HepG2 (cell line): Measurements from ENCODE around the gene APBB2. TPM values are rescaled to one million over a fixed set of nuclear protein-coding genes. Genes with fewer than 3 reads are reported as not detected.

Experiments used
- ATAC-seq: fragments of 200-7000 bp; cut with Tn5 transposase; 3 replicates; pipeline ENCODE4 v1.9.1; 2020; ENCODE audit warnings: mild to moderate bottlenecking, moderate library complexity
- BruUV-seq: library from RNA; stranded (reverse); fragments of 400-500 nt; replicated peaks from 2 replicates; lab custom pipeline; 2021; lab: Mats Ljungman, UMichigan
- CTCF ChIA-PET: fragments of 300-600 bp; formaldehyde crosslinking; extraction: SDS; loops from one replicate; lab custom pipeline; 2021; ENCODE audit warnings: low total read pairs, inconsistent platforms, low intra/inter-chr PET ratio; lab: Yijun Ruan, JAX
- POLR2A ChIA-PET: fragments of 350-600 bp; sonication (Branson Sonifier 250); formaldehyde crosslinking; loops from one replicate; lab custom pipeline; 2020; ENCODE audit warnings: antibody characterized with exemption, inconsistent platforms; lab: Yijun Ruan, JAX
- DNase-seq: peaks from one replicate; pipeline ENCODE4 v3.0.0-alpha.2; 2015; ENCODE audit warnings: low spot score
- FAIRE-seq: peaks from 3 replicates; lab custom pipeline; 2011; peaks lifted over from hg19 to GRCh38; lab: Jason Lieb, UNC
- H2AFZ ChIP-seq: one replicate; pipeline ENCODE4 v1.6.1; 2011; ENCODE audit warnings: low read length, inconsistent platforms
- H3K27ac ChIP-seq: fragments of 300-600 bp; 3 replicates; pipeline ENCODE4 v1.8.0; 2011; ENCODE audit warnings: mixed run types, mild to moderate bottlenecking, mixed read lengths, low read length, inconsistent platforms; ENCODE audit not compliant: insufficient read depth; ENCODE audit errors: extremely low read length
- H3K27me3 ChIP-seq, 2 experiments: fragments of 200-600 bp in 1 of 2; 2 replicates in 1 of 2; 3 replicates in 1 of 2; pipeline versions ENCODE4 v1.6.0 to v1.8.0; 2011; ENCODE audit warnings: low read length in 2 of 2, mild to moderate bottlenecking in 2 of 2, moderate library complexity in 2 of 2, inconsistent platforms in 1 of 2; ENCODE audit not compliant: insufficient read depth in 2 of 2, control insufficient read depth in 1 of 2
- H3K36me3 ChIP-seq, 2 experiments: fragments of 200-600 bp in 1 of 2; replicated peaks in 1 of 2; 2 replicates in 1 of 2; 3 replicates in 1 of 2; pipeline versions ENCODE4 v1.5.1 to v1.8.0; 2011; ENCODE audit warnings: low read length in 2 of 2, inconsistent platforms in 1 of 2; ENCODE audit not compliant: insufficient read depth in 2 of 2, control insufficient read depth in 1 of 2
- H3K4me1 ChIP-seq: 2 replicates; pipeline ENCODE4 v1.5.1; 2012; ENCODE audit warnings: low read length, inconsistent platforms; ENCODE audit not compliant: insufficient read depth
- H3K4me2 ChIP-seq: 2 replicates; pipeline ENCODE4 v1.6.0; 2011; ENCODE audit warnings: low read depth, low read length, inconsistent platforms
- H3K4me3 ChIP-seq, 3 experiments: fragments of 200-600 bp in 1 of 3; sonication (generic), shearing (Covaris generic) in 1 of 3; replicated peaks in 1 of 3; 2 replicates each; pipeline ENCODE4 v1.5.1; 2011 to 2016; ENCODE audit warnings: low read length in 3 of 3, inconsistent platforms in 2 of 3, low read depth in 2 of 3, mild to moderate bottlenecking in 2 of 3, control low read depth in 1 of 3, mixed read lengths in 1 of 3; ENCODE audit not compliant: insufficient read depth in 1 of 3
- H3K79me2 ChIP-seq: one replicate; pipeline ENCODE4 v1.6.1; 2011; ENCODE audit warnings: low read length, inconsistent platforms; ENCODE audit not compliant: insufficient read depth
- H3K9ac ChIP-seq: 2 replicates; pipeline ENCODE4 v1.6.0; 2011; ENCODE audit warnings: mild to moderate bottlenecking, low read depth, low read length, inconsistent platforms; ENCODE audit not compliant: insufficient read depth
- H3K9me3 ChIP-seq: 2 replicates; pipeline ENCODE4 v1.5.1; 2012; ENCODE audit warnings: mild to moderate bottlenecking, low read length
- H4K20me1 ChIP-seq: 2 replicates; pipeline ENCODE4 v1.6.0; 2011; ENCODE audit warnings: inconsistent platforms, mild to moderate bottlenecking, low read length, moderate library complexity; ENCODE audit not compliant: insufficient read depth
- DMAP1 ChIP-seq: IDR thresholded peaks from 2 replicates; pipeline ENCODE4 v1.6.1; 2016
- HNF4A ChIP-seq: sonication (generic); formaldehyde crosslinking; IDR thresholded peaks from 2 replicates; pipeline ENCODE4 v1.4.0; 2020; ENCODE audit warnings: missing genetic modification reagents
- ISL2 ChIP-seq: sonication (generic); formaldehyde crosslinking; IDR thresholded peaks from 2 replicates; pipeline ENCODE4 v1.5.0; 2020; ENCODE audit warnings: missing genetic modification reagents
- JARID2 ChIP-seq: sonication (generic); formaldehyde crosslinking; IDR thresholded peaks from 2 replicates; pipeline ENCODE4 v1.8.1; 2023; ENCODE audit warnings: missing genetic modification reagents, inconsistent platforms; ENCODE audit not compliant: insufficient replicate concordance
- NFE2L1 ChIP-seq: sonication (generic); formaldehyde crosslinking; IDR thresholded peaks from 2 replicates; pipeline ENCODE4 v1.4.0; 2020; ENCODE audit warnings: missing genetic modification reagents, mild to moderate bottlenecking, borderline replicate concordance
- NFKBIZ ChIP-seq: IDR thresholded peaks from 2 replicates; pipeline ENCODE4 v1.6.1; 2018; ENCODE audit warnings: missing genetic modification reagents, missing compliant biosample characterization
- ONECUT2 ChIP-seq: sonication (generic); formaldehyde crosslinking; IDR thresholded peaks from 2 replicates; pipeline ENCODE4 v1.4.0; 2020; ENCODE audit warnings: missing genetic modification reagents
- PBX2 ChIP-seq: IDR thresholded peaks from 2 replicates; pipeline ENCODE4 v1.6.1; 2016; ENCODE audit warnings: control low read depth
- POLR2AphosphoS5 ChIP-seq: IDR thresholded peaks from 2 replicates; pipeline ENCODE4 v1.6.1; 2012; ENCODE audit warnings: low read depth, low read length
- SUZ12 ChIP-seq: fragments of 150-350 bp; IDR thresholded peaks from 2 replicates; pipeline ENCODE4 v1.6.1; 2014; ENCODE audit warnings: low read depth, low read length
- ZBTB34 ChIP-seq: sonication (generic); formaldehyde crosslinking; IDR thresholded peaks from 2 replicates; pipeline ENCODE4 v1.8.0; 2022; ENCODE audit warnings: mild to moderate bottlenecking, missing genetic modification reagents
- ZNF446 ChIP-seq: sonication (generic); formaldehyde crosslinking; IDR thresholded peaks from 2 replicates; pipeline ENCODE4 v1.5.0; 2020; ENCODE audit warnings: mild to moderate bottlenecking, missing genetic modification reagents
- ZNF557 ChIP-seq: sonication (generic); formaldehyde crosslinking; IDR thresholded peaks from 2 replicates; pipeline ENCODE4 v1.4.0; 2020; ENCODE audit warnings: missing genetic modification reagents
- ZNF570 ChIP-seq: sonication (generic); formaldehyde crosslinking; IDR thresholded peaks from 2 replicates; pipeline ENCODE4 v1.4.0; 2020; ENCODE audit warnings: mild to moderate bottlenecking, missing genetic modification reagents, borderline replicate concordance
- ZNF609 ChIP-seq: sonication (generic); formaldehyde crosslinking; IDR thresholded peaks from 2 replicates; pipeline ENCODE4 v1.4.0; 2020; ENCODE audit warnings: mild to moderate bottlenecking, missing genetic modification reagents, borderline replicate concordance
- ZSCAN29 ChIP-seq: sonication (generic); formaldehyde crosslinking; conservative IDR thresholded peaks from 2 replicates; pipeline ENCODE4 v1.4.0; 2020; ENCODE audit warnings: mild to moderate bottlenecking, missing genetic modification reagents
- ZSCAN5A ChIP-seq: sonication (generic); formaldehyde crosslinking; IDR thresholded peaks from 2 replicates; pipeline ENCODE4 v1.8.0; 2022; ENCODE audit warnings: mild to moderate bottlenecking, missing genetic modification reagents, borderline replicate concordance
- WGBS: methylation state at CpG from one replicate; pipeline ENCODE4 v1.1.6; 2017; ENCODE audit warnings: low lambda C conversion rate; 5-methylcytosine and 5-hydroxymethylcytosine counted together
- in situ Hi-C: cut with HindIII; loops from 2 replicates; pipeline ENCODE4 v1.10.0; 2017; ENCODE audit warnings: low pct_unique_long_range_greater_than_20kb; ENCODE audit not compliant: extremely low pct_ligation_motif_present
- intact Hi-C: fragments of 100-400 bp; cut with micrococcal nuclease; formaldehyde crosslinking; loops from one replicate; pipeline ENCODE4 v1.10.0; 2022; ENCODE audit not compliant: unreplicated experiment
- polyA plus RNA-seq, 8 experiments: library from polyadenylated mRNA; depleted of rRNA in 3 of 8; stranded (reverse) in 7 of 8; unstranded in 1 of 8; fragments of >200 nt; fragmentation: Illumina TruSeq in 4 of 8; extraction: Trizol in 4 of 8; gene quantifications; 2 replicates each; pipeline versions ENCODE4 v1.2.1 to v1.2.3, GENCODE V29; 2011 to 2016; ENCODE audit warnings: low read depth in 4 of 8, missing spikeins in 1 of 8, mixed read lengths in 1 of 8; ENCODE audit not compliant: insufficient read depth in 1 of 8
- total RNA-seq, 5 experiments: library from RNA; depleted of rRNA; stranded (reverse); fragments of >200 nt; fragmentation: Illumina TruSeq; extraction: Trizol; gene quantifications; 2 replicates each; pipeline ENCODE4 v1.2.3, GENCODE V29; 2016; ENCODE audit warnings: low read depth in 1 of 5

The APBB2 gene
- total and polyA plus RNA-seq, 2 of the 13 experiments (the other 11 are each of a cell fraction or from before 2014, with no cell fraction given): 11.7 to 17.0 TPM

GRCh38 chr4:40788331-40788730 lies 426.0 kb downstream of the APBB2 start:
- H3K79me2 ChIP-seq: no peaks in the 10 kb centered on the region
- no peaks in the 10 kb centered on the region for H3K9me3 ChIP-seq
- H3K9ac ChIP-seq: no peak overlapping the region
- no TSS peak for BruUV-seq
- H4K20me1 ChIP-seq: no peaks in the 10 kb centered on the region
- H3K4me3 ChIP-seq: no peak overlapping the region
- no peak overlapping the region for H2AFZ ChIP-seq
- in situ Hi-C loops: no loop called here
- no peaks in the 10 kb centered on the region for H3K4me1 ChIP-seq
- CTCF ChIA-PET: no interaction called here
- DNase-seq: no peak
- POLR2A ChIA-PET: no interaction called here
- no peaks in the 10 kb centered on the region for H3K36me3 ChIP-seq
- no peak for ATAC-seq
- intact Hi-C loops: no loop called here
- no peak overlapping the region for H3K27ac ChIP-seq
- FAIRE-seq: no peak
- H3K27me3 ChIP-seq: no peaks in the 10 kb centered on the region
- 60% methylated on average over 2 of the region's 2 CpGs for WGBS
- no peak overlapping the region for H3K4me2 ChIP-seq
- TF ChIP-seq ZSCAN5A (CRISPR knock-in tag): no peak
- no peak for TF ChIP-seq POLR2AphosphoS5
- TF ChIP-seq DMAP1 (CRISPR knock-in tag): no peak
- TF ChIP-seq ZNF557 (CRISPR knock-in tag): no peak
- no peak for TF ChIP-seq ISL2
- TF ChIP-seq NFKBIZ: no peak
- TF ChIP-seq ONECUT2 (CRISPR knock-in tag): no peak
- no peak for TF ChIP-seq ZBTB34
- TF ChIP-seq ZNF570: no peak
- TF ChIP-seq NFE2L1 (CRISPR knock-in tag): no peak
- TF ChIP-seq SUZ12: no peak
- no peak for TF ChIP-seq ZNF609
- no peak for TF ChIP-seq JARID2 (CRISPR knock-in tag)
- no peak for TF ChIP-seq HNF4A (CRISPR knock-in tag)
- no peak for TF ChIP-seq PBX2
- TF ChIP-seq ZNF446 (CRISPR knock-in tag): no peak
- TF ChIP-seq ZSCAN29 (CRISPR knock-in tag): no peak
